ENCODE results near the gene CCDC141.
"Not testable (repeated sequence)": the region's sequence is repeated elsewhere in the genome, so short reads cannot be mapped to it uniquely, and the experiment has no call there.

Gene CCDC141

DNA sequence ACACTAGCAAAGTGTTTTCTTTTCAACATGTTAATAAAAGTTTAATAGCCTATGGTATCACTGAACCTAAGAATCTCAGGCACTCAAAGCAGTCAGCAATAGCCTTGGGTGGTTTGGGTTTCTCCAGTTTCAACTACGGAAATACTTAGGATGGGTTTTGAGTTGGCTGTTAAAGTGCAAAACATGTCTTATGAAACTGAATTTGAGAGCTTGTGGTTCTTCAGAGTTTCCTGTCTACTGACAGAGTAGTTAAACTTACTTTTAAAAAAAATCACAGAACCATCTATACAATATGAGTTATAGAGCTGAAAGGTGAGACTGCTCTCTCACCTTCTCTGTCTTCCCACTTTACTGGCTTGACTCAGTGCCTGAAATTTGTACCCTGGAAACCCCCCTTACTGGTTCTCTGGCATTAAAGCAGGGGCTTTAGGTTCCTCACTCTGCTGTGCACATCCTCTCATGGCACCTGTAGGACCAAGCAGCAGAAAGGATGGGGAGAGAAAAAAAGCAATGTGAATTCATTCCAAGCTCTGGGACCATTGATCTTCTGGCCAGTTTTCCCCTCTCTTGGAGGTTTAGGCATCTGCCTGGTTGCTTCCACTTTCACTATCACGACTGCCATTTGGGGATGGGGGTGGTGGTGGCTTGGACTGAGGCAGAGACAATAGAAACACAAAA lies 18.1 kb downstream of the CCDC141 start:
- no peak for DNase-seq

DNA sequence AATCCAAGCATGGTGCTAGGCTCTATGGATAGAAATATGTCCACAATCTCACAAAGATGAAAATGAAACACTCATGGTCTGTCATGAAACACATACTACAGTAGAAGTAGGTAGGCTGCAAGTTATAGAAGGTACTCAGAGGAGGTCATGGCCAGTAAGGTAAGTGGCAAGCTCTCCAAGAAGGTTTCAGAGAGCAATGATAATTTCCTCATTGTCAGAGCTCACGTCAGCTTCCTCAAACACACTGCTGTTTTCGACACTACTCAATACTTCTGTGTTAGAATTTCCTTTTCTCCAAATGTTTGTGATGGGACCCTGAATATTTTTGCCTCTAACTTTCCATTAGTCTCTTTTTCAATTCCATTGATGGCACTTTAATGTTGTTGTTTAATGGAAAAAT lies 25.5 kb downstream of the CCDC141 start:
- DNase-seq: no peak

DNA sequence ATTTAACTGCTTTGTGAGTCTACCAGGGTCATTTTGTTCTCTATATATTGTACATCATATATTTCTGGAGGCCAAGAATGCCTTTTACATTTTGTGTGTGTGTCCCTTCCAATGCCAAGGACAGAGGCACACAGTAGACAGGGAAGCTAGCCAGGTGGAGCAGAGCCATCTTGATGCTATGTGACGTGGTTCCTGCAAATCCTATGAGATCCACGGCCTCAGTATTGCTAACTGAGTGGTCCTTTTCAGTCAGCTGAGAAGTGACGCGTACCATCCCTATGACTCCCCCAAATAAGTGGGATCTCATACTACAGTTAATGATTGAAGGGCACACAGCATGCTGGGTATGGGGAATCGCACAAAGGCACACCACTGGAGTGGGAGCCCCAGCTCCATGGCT lies 27.3 kb downstream of the CCDC141 start:
- DNase-seq: no peak

DNA sequence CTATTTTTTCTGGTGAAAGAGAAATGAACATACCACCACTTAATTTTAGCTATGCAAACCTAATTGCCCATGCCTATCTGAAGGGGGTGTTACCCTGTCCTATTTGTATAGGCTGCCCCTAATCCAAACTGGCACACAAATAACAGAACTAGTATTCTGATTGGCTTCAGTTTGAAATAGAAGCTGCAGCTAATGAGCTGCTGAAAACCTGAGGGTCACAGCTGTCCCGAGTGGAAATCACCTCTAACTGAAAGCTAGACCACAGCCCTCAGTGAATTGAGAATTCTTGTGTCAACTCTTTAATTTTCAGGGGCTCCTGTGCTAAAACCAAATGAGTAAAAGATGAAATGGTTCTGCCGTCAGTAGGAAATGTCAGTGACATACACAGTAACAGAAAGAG lies 28.7 kb downstream of the CCDC141 start:
- DNase-seq: no peak

DNA sequence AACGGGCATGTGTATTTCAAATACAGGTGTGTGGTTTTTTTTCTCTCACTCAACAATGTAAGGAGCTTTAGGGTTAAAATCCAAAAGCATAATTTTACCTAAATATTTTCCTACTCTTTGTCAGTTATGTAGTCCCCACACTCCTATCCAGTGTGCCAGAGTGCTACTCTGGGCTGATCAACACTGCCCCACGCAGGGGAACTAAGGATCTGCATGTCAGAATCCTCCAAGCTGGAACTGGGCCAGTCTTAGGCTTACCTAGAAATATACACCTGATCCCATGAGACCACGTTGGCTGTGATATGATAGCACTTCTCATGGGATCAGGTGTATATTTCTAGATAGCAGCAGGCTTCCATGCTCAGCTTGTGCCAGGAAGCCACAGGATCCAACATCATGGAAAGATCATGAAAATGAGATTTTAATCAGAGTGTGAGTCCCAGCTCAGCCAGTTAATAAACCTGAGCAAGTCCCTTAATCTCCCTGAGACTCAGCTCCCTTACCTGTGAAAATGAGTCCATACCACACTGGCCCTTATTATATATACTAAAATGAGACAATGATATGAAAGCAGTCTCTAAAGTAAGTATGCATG lies 29.7 kb downstream of the CCDC141 start:
- peak; percentile 23 for DNase-seq

DNA sequence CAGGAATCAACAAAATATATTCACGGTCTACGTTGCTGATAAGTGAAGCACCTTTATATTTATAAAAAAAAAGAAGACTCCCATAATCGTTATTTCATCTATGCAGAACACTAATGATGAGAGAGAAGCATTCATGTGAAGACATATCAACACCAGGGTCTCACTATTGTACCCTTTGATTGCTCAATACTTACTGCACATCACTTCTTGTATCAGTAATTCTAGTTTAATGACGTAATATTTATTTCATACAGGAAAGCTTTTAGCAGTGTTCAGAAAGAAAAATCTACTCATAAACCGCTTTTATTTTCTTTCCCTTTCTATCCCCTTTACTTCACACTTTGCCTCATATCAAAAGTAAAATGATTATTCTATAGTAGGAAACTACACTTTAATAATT lies 30.7 kb downstream of the CCDC141 start:
- DNase-seq: no peak

DNA sequence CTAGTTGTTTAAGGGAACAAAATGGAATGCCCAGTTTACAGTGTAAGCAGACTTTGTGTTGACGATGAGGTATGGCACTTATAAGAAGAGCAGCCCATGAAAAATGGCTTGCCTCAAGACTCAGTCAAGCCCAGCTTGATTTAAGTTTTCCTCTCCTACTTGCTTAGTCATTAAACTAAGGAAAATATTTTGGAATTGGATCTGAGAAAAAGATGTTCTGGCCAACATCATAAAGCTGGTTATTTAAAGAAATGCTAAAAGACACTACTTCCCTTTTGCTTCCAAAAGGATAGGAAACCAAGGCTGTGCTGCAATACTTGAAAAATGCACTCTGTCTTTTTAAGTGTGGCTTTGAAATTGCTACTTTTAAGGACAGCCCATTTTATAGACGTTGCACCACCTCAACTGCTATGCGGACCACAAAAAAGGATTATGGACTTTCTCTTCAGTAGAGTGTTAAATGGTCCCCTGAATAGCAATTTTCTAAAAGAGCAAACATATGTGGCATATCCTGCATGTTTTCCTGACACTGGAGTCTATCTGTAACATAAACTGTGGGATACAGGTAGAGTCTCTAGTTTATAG lies 32.1 kb downstream of the CCDC141 start:
- no peak for DNase-seq

DNA sequence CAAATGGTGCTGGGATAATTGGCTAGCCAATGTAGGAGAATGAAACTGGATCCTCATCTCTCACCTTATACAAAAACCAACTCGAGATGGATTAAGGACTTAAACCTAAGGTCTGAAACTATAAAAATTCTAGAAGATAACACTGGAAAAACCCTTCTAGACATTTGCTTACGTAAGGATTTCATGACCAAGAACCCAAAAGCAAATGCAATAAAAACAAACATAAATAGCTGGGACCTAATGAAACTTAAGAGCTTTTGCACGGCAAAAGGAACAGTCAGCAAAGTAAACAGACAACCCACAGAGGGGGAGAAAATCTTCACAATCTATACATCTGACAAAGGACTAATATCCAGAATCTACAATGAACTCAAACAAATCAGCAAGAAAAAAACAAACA lies 35.7 kb downstream of the CCDC141 start:
- DNase-seq: not testable (repeated sequence)

DNA sequence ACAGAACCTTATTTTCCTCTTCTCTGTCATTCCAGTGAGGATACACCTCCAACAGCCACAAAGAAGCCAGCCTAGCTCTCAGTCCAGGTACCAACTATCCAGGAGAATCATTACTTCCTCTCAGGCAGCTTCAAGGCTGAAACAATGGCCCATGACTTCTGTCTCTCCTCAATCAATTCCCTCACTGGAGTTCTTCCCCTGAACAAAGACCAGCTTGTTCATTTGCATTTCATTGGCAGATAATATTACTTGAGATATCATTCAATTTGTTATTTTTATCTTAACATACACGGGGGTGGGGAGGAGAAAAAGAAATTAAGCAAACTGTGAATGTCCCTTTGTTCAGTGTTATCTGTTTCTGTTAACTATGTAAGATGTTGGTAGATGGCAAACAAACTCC lies 44.0 kb downstream of the CCDC141 start:
- DNase-seq: no peak

DNA sequence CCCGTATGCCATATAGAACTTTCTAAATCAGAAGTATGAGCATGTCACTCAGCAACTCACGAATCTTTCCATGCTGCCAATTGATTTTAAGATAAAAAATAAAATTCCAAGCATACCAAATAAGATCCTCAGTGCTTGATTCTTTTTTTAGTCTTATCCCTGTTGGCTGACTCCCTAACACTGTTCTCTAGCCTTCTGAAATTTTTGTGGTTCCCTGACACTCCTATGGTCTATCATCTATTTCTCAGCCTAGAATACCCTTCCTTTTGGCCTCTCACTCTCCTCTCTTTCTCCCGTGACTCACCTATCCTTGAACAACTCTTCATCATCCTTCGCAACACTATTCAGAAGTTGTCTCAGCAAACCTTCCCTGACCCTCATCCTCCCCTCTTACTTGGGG lies 50.5 kb downstream of the CCDC141 start:
- no peak for DNase-seq

DNA sequence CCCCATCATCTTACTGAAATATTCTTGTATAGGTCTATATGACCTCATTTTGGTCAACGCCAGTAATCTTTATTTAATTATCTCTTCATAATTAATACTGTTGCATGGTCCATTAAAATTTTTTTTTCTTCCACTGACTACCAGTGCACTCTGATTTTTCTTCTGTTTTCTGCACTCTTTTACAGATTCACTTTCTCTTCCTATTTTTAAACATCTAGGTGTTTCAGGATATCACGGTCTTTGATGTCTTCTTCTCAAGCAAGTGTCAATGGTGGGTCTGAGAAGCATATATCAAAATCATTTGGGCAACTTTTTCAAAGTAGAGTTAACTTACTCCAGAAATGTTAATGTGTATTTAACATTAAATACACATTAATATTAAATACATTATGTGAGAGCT lies 51.4 kb downstream of the CCDC141 start:
- no peak for DNase-seq

DNA sequence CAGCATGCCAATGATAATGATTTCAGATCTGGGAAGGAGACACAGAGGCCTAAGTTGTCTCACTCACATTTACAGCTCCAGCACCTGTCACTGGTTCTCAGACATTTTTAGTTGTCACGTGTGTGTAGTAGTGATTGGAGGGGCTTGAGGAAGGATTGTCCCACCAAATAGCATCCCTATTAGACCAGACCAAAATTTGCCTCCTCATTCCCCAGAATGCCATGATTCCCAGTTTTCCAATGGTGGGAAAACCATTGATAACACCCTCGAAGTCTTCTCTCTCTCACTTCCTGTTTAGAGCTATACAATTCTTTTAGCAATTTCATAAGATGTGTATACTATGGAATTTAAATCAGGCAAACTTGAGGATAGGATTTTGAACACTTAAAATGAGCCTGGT lies 52.5 kb downstream of the CCDC141 start:
- no peak for DNase-seq

DNA sequence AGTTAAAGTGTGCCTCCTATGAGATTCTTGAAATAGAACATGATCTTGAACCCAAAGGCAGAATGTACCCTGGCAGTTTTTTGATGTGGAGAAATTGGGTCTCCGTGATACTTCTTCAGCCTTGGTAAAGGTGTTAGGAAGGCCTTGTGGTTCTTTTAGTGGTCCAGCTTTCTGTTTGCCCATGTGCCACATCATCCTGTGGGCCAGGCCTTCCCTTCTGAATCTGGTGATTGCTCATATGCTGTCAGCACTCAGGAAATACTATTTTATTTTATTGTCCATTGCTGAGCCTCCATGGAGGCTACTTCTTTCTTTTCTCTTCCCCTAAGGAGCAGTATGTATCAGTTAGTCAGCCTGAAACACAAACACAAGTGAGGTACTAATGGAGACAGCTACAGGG lies 52.9 kb downstream of the CCDC141 start:
- DNase-seq: no peak

DNA sequence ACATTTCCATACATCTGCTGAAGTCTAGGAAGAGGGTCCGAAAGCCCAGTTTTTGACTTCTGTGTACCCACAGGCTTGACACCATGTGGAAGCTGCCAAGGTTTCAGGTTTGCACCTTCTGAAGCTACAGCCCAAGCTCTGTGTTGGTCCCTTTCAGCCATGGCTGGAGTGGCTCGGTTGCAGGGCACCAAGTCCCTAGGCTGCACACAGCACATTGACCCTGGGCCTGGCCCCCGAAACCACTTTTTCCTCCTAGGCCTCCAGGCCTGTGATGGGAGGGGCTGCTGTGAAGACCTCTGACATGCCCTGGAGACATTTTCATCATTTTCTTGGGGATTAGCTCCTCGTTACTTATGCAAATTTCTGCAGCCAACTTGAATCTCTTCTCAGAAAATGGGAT lies 55.7 kb downstream of the CCDC141 start:
- DNase-seq: no peak

DNA sequence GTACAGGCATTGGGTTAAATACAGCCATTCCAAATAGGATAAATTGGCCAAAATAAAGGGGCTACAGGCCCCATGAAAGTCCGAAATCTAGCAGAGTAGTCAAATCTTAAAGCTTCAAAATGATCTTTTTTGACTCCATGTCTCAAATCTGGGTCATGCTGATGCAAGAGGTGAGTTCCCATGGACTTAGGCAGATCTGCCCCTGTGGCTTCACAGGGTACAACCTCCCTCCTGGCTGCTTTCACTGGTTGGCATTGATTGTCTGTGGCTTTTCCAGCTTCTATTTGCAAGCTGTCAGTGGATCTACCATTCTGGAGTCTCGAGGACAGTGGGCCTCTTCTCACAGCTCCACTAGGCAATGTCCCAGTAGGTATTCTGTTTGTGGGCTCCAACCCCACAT lies 56.1 kb downstream of the CCDC141 start:
- no peak for DNase-seq

DNA sequence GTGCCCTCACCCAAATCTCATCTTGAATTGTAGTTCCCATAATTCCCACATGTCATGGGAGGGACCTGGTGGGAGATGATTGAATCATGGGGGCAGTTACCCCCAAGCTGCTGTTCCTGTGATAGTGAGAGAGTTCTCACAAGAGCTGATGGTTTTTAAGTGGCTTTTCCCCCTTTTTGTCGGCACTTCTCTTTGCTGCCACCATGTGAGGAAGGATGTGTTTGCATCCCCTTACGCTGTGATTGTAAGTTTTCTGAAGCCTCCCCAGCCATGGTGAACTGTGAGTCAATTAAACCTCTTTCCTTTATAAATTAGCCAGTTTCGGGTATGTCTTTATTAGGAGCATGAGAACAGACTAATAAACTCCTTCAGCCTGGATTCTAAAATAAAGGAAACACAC lies 57.2 kb downstream of the CCDC141 start:
- DNase-seq: not testable (repeated sequence)

DNA sequence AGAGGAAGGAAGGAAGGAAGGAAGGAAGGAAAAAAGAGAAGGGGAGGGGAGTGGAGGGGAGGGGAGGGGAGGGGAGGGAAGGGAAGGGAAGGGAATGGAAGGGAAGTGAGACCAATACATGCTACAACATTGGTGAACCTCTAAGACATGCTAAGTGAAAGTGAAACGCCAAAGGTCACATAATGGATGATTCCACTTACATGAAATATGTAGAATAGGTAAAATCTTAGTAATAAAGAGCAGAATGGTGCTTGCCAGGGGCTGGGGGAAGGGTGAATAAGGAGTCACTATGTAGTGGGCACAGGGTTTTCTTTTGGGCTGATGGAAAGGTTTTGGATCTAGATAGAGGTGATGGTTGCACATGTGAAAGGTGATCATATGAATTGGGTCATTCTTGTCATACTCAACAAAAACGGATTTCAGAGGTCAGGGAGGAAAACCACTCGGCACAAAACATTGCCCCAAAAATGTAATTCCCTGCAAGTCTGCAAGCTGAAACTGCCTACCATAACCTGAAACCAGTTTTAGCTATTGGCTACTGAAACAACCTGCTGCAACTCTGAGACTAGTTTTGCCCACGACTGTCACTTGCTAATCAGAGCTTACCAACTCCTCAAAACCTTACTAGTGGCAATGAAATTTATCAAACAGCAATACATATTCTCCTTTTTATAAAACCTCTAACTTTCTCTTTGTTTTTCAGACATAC lies 59.2 kb downstream of the CCDC141 start:
- no peak for DNase-seq

DNA sequence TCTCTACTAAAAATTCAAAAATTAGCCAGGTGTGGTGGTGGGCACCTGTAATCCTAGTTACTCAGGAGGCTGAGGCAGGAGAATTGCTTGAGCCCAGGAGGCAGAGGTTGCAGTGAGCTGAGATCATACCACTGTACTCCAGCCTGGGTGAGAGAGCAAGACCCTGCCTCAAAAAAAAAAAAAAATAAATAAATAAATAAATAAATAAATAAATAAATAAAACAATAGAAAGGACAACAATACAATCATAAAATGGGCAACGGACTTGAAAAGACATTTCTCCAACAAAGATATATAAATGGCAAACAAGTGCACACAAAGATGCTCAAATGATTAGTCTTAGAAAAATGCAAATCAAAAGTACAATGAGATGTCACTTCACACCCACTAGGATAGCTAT lies 60.5 kb downstream of the CCDC141 start:
- not testable (repeated sequence) for DNase-seq

DNA sequence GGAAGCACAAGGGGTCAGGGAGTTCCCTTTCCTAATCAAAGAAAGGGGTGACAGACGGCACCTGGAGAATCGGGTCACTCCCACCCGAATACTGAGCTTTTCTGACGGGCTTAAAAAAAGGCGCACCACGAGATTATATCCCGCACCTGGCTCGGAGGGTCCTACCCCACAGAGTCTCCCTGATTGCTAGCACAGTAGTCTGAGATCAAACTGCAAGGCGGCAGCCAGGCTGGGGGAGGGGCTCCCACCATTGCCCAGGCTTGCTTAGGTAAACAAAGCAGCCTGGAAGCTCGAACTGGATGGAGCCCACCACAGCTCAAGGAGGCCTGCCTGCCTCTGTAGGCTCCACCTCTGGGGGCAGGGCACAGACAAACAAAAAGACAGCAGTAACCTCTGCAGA lies 67.3 kb downstream of the CCDC141 start:
- not testable (repeated sequence) for DNase-seq

DNA sequence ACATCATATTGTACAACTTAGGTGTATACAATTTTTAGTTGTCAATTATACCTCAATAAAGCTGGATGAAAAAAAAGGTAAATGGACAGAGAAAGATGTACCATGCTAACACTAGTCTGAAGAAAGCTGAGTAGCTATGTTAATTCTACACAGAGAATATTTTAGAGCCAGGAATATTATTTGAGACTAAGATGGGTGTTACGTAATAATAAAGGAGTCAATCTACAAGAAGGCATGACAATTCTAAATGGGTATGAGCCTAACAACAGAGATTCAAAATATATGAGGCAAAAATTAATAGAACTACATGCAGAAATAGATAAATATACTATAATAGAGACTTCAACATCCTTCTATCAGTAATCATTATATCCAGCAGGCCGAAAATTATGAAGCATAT lies 69.1 kb downstream of the CCDC141 start:
- no peak for DNase-seq

DNA sequence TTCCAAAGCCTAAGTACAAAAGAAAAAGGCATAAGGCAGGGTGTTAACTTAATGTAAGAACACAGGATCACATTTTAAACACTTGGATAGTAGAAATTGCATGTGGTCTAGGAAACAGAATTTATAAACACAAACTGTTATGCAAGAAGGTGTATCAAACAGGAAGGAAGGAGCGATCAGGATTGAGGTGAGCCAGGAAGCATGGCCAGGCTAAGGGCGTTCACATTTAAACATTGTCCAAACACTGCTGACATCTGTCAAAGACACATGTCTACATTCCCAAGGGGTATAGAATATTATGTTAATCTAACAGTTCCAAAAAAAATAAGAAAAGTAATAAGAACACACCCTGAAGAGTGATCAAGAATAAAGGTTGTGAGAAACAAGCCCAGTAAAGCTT lies 71.3 kb downstream of the CCDC141 start:
- no peak for DNase-seq

DNA sequence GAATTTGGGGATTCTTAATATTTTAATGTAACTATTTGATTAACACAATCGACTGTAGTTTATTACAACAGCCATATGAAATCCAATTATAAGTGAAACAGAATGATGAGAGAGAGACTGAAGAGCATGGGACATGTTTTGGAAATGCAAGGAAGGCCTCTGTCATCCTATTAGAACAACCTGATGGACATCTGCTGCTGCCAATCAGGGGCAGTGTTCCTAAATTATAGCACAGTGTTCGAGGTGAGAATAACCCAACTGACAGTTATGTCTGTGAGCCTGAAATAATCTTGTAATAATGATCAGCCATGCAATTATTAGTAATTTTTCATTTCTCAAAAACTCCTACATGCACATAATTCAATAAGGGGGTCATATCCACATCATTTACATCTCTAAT lies 73.6 kb downstream of the CCDC141 start:
- no peak for DNase-seq

DNA sequence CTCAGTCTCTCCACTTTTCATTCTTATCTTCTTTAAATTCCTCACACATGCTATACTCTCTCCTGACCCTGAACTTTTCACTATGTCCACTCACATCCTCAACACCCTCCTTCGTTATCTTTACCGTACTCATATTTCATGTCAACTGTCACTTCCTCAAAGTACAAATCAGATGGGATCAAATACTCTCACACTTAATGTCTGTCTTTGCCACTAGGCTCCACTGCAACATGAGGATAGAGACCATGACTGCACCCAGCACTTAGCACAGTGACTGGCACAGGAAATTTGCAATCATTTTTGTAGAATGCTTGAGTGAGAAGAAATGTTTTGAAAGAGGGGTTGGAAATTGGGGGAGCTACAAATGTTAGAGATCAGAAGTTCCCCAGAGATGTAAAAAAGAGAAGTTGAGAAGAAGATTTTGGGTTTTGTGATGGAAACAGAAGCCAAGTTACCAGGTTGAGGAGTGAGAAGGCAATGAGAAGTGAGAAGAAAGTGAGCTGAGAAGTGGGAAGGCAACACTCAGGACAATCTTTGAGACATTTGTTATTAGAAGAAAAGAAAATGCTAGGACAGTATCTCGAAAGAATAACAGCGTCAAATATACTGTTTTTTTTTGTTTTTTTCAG lies 87.0 kb downstream of the CCDC141 start:
- no peak for DNase-seq

DNA sequence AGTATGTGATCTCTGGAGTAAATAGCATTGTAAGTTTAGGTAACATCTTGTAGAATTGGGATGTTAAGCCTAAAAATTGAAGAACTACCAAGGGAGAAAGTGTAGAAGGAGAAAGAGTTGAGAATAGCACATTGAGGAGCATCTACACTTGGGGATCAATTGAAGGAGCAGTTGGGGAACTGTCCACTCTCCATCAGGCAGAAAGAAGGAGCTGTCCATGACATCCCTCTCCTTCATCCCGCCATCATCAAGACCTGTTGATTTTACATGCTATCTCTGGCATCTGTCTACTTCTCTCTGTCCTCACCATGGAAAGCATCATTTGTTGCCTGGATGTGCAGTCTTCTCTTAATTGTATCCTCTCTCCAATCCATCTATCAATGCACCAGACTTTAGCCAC lies 87.8 kb downstream of the CCDC141 start:
- DNase-seq: no peak

Data from NCI-H510A treated with DMSO at 0.1 percent for 48 hours (cell line).